Omental fat pad (tissue), 4 donors: ENCODE results near the gene ARHGAP26. TPM values are rescaled to one million over a fixed set of nuclear protein-coding genes. Genes with fewer than 3 reads are reported as not detected.

Experiments used
- ATAC-seq: fragments of 150-250 bp; one replicate; pipeline ENCODE4 v1.9.1; 2016; ENCODE audit warnings: mild to moderate bottlenecking, moderate library complexity; ENCODE audit not compliant: low FRiP score
- DNase-seq: peaks from one replicate; pipeline ENCODE4 v3.0.0-alpha.2; 2019; ENCODE audit warnings: low spot score
- total RNA-seq, 4 donors: library from RNA; depleted of rRNA; stranded (reverse); fragments of >200 nt; gene quantifications; one replicate each; pipeline ENCODE4 v1.1.0, GENCODE V29; 2016
- TF ChIP-seq, protein P1 (sequence below), 3 donors: fragments of 450-650 bp; IDR thresholded peaks; one replicate each; pipeline ENCODE4 v1.5.1; 2016 to 2017; ENCODE audit warnings: antibody characterized with exemption in 3 of 3, mild to moderate bottlenecking in 3 of 3, moderate library complexity in 2 of 3

ARHGAP26 gene
- total RNA-seq, 4 donors from 2014 or later = 40.4 to 134 (median 63.6) TPM

DNA sequence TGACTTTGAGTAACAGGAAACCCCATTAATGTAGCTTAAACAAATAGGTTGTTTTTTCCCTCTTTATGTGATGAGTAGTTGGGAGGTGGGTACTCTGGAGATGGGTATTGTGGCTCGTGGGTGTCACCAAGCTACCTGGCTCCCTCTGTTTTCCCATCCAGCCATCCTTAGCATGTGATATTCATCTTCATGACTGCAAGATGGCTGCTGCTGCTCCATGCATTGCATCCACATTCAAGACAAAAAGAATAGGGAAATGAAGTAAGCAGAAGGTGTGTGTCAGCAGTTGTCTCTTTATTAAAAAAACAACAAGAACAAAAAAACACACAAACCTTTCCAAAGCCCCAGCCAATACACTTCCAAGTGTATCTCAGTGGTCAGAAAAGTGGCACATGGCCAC lies 6.5 kb upstream of the ARHGAP26 start:
- ATAC-seq (no peak), DNase-seq (no peak)
- TF ChIP-seq, protein P1, sequence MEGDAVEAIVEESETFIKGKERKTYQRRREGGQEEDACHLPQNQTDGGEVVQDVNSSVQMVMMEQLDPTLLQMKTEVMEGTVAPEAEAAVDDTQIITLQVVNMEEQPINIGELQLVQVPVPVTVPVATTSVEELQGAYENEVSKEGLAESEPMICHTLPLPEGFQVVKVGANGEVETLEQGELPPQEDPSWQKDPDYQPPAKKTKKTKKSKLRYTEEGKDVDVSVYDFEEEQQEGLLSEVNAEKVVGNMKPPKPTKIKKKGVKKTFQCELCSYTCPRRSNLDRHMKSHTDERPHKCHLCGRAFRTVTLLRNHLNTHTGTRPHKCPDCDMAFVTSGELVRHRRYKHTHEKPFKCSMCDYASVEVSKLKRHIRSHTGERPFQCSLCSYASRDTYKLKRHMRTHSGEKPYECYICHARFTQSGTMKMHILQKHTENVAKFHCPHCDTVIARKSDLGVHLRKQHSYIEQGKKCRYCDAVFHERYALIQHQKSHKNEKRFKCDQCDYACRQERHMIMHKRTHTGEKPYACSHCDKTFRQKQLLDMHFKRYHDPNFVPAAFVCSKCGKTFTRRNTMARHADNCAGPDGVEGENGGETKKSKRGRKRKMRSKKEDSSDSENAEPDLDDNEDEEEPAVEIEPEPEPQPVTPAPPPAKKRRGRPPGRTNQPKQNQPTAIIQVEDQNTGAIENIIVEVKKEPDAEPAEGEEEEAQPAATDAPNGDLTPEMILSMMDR (IDR thresholded peaks at IDR 0.05) = no peak

DNA sequence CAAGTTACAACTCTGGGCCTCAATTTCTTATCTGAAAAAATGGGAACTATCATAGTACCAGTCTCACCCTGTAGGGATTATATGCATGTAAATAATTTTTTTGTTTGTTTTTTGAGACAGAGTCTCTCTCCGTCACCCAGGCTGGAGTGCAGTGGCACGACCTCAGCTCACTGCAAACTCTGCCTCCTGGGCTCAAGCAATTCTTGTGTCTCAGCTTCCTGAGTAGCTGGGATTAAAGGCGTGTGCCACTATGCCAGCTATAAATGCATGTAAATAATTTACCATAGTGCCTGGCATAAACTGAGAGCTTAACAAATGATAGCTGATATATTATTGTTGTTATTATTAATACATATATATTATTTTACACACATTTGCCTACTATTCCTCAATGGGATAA lies 3.0 kb upstream of the ARHGAP26 start:
- no peak for ATAC-seq
- no peak for DNase-seq
- TF ChIP-seq, protein P1 (IDR thresholded peaks at IDR 0.05) = no peak

DNA sequence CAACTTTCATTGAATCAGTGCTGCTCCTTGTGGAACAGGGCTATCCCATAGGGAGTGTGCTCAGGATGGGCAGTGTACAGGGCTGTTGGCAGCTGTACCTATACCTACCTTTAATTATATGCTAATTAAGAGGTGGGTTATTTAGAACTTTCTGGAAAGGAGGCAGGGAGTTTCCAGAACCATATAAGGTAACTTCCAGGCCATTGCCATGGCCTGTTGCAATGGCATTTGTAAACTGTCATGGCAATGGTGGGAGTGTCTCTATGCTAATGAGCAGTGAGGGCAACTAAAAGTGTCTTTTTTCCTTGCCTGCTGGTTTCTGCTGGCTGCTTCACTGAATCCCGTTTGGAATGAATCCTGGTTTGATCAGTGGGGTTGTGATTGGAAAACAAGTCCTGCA lies 2.3 kb upstream of the ARHGAP26 start:
- TF ChIP-seq, protein P1 (IDR thresholded peaks at IDR 0.05) = no peak
- ATAC-seq = no peak
- no peak for DNase-seq

DNA sequence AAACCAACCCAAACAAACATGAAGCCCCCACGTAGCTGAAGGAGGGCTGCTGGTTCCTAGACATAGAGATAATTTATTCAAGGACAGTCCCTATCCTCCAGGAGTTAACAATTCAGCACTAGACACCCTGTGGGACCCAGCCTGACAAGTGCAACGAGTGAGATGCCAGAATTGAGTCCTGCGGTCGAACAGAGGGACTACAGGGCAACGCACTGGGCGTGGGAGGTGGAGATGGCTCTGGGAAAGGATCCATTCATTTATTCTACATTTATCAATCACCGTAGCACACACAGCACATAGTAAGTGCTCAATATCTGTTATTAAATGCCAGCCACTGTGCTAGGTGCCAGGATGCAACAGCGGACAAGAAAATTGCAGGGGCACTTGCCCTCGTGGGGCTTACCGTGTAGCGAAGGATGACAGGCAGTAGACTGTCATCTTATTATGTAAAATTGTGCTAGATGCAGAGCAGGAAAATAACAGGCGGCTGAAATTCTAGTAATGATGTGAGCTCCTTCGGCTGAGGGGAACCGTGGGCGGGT lies 855 bp upstream of the ARHGAP26 start:
- TF ChIP-seq, protein P1 (IDR thresholded peaks at IDR 0.05) = no peak
- DNase-seq (no peak), ATAC-seq (no peak)

DNA sequence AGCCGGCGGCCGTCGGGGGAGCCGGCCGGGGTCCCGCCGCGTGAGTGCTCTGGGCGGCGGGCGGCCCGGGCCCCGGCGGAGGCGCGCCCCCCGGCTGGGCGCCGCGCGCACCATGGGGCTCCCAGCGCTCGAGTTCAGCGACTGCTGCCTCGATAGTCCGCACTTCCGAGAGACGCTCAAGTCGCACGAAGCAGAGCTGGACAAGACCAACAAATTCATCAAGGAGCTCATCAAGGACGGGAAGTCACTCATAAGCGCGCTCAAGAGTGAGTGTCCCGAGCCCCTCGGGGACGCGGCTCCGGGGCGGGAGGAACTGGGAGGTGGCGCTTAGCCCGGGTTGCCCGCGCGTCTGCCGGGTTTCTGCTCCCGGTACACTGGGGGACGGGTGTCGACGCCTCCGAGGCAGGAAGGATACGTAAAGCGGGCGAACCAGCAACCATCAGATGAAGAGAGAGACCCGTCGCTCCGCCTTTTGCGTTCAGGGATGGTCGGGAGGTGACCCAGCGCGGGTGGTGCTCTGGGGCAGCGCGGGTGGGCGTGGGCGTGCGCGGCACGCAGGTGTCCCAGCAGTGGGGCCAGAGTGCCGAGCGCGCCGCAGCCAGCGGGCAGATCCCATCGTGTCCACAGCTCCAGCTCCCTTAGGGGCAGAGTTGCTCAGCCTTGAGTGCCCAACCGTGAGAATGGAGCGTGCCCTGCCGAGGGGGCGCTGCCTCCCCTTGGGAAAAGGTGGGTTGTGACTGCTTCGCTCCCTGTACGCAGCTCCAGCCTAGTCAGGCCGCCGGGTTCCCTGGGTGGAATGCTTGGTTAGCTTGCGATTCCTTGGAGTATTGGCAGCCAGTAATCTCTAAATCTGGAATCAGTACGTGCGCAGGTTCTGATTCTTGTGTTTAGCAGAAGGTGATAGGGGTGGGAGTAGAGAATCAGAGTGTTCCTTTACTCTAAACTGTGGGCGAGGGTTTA lies 753 bp downstream of the ARHGAP26 start:
- ATAC-seq = peak; percentile 43

DNA sequence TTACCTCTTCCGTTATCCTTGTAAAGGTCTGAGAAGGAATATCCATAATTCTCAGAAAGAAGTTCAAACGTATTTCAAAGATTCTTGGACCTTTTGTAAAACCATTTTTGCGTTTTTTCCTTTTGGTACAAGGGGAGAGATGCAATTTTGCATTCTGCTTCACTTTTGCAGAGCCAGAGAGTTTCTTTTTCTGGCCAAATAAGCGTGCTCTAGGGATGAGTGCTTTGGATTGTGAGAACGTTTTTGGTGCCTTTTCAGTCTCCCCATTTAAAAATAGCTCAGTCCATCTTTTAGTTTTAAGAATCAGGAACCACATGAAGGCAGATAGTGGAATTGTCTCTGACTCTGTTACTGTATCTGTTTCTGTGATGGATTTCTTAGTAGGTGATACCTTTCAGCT lies 1.5 kb downstream of the ARHGAP26 start:
- ATAC-seq (no peak), DNase-seq (no peak)
- TF ChIP-seq, protein P1 (IDR thresholded peaks at IDR 0.05) = no peak

More for the DNA sequence above, 753 bp downstream of the ARHGAP26 start:
- TF ChIP-seq, protein P1 (IDR thresholded peaks at IDR 0.05) = no peak
- no peak for DNase-seq
